H1 (cell line): ENCODE data around the gene IGSF9. TPM values are rescaled to one million over a fixed set of nuclear protein-coding genes. Genes with fewer than 3 reads are reported as not detected.

ENCODE experiments used
- CTCF ChIA-PET: fragments of 300-600 bp; sonication (Branson Sonifier 250); formaldehyde crosslinking; loops from one replicate; lab custom pipeline; 2021; ENCODE audit not compliant: partially characterized antibody; lab: Charles Lee
- POLR2A ChIA-PET: fragments of 300-600 bp; sonication (Branson Sonifier 250); formaldehyde crosslinking; loops from one replicate; lab custom pipeline; 2021; ENCODE audit warnings: inconsistent platforms; ENCODE audit not compliant: partially characterized antibody; lab: Charles Lee
- DNase-seq, 2 experiments: peaks; one replicate each; pipeline versions ENCODE4 v3.0.0 to v3.0.0-alpha.2; 2010 to 2022; ENCODE audit warnings: low spot score in 2 of 2, low read depth in 1 of 2, mixed read lengths in 1 of 2
- FAIRE-seq: peaks from 2 replicates; lab custom pipeline; 2011; peaks lifted over from hg19 to GRCh38; lab: Jason Lieb, UNC
- H2AFZ ChIP-seq: 2 replicates; pipeline ENCODE4 v1.8.1; 2012; ENCODE audit warnings: low read length, inconsistent platforms
- H2AK5ac ChIP-seq: 2 replicates; pipeline ENCODE4 v1.6.1; 2013; ENCODE audit warnings: low read depth, low read length
- H2BK120ac ChIP-seq: replicated peaks from 2 replicates; pipeline ENCODE3; 2013; ENCODE audit warnings: low read depth, low read length, inconsistent platforms
- H2BK12ac ChIP-seq: 2 replicates; pipeline ENCODE4 v1.6.1; 2013; ENCODE audit warnings: low read depth, low read length
- H2BK15ac ChIP-seq: 2 replicates; pipeline ENCODE4 v1.6.1; 2013; ENCODE audit warnings: low read length
- H2BK20ac ChIP-seq: 2 replicates; pipeline ENCODE4 v1.6.1; 2013; ENCODE audit warnings: low read length
- H2BK5ac ChIP-seq: 2 replicates; pipeline ENCODE4 v1.6.1; 2013; ENCODE audit warnings: low read depth, low read length
- H3K14ac ChIP-seq: 2 replicates; pipeline ENCODE4 v1.6.1; 2013; ENCODE audit warnings: inconsistent platforms; ENCODE audit not compliant: insufficient read length
- H3K18ac ChIP-seq: 2 replicates; pipeline ENCODE4 v1.6.1; 2013; ENCODE audit warnings: low read length; ENCODE audit errors: extremely low read depth
- H3K23ac ChIP-seq: 2 replicates; pipeline ENCODE4 v1.6.1; 2013; ENCODE audit warnings: inconsistent platforms; ENCODE audit not compliant: insufficient read length
- H3K23me2 ChIP-seq: 2 replicates; pipeline ENCODE4 v1.6.1; 2013; ENCODE audit warnings: low read depth, low read length
- H3K27ac ChIP-seq: 2 replicates; pipeline ENCODE4 v1.6.1; 2011; ENCODE audit warnings: low read depth, low read length, inconsistent platforms
- H3K27me3 ChIP-seq, 4 experiments: replicated peaks in 1 of 4; 1 replicate in 1 of 4; 2 replicates in 3 of 4; pipeline versions ENCODE4 v1.6.1 to v1.8.1; 2011 to 2013; ENCODE audit warnings: low read length in 3 of 4, mild to moderate bottlenecking in 3 of 4, inconsistent platforms in 2 of 4, mixed read lengths in 2 of 4, moderate library complexity in 1 of 4; ENCODE audit not compliant: control insufficient read depth in 3 of 4, insufficient read depth in 3 of 4; ENCODE audit errors: extremely low read depth in 1 of 4
- H3K36me3 ChIP-seq, 4 experiments: 2 replicates each; pipeline versions ENCODE4 v1.6.1 to v1.8.1; 2011 to 2013; ENCODE audit warnings: mild to moderate bottlenecking in 4 of 4, low read length in 3 of 4, moderate library complexity in 2 of 4, control low read depth in 1 of 4, inconsistent platforms in 1 of 4; ENCODE audit not compliant: insufficient read depth in 4 of 4, control insufficient read depth in 2 of 4
- H3K4ac ChIP-seq: replicated peaks from 2 replicates; pipeline ENCODE3; 2013; ENCODE audit warnings: low read length, low read depth, mixed read lengths, inconsistent platforms; ENCODE audit not compliant: insufficient read length
- H3K4me1 ChIP-seq, 4 experiments: replicated peaks in 1 of 4; 1 replicate in 1 of 4; 2 replicates in 3 of 4; pipeline versions ENCODE4 v1.6.1 to v1.8.1; 2011 to 2013; ENCODE audit warnings: low read length in 3 of 4, inconsistent platforms in 2 of 4, mixed read lengths in 1 of 4; ENCODE audit not compliant: insufficient read depth in 4 of 4, control insufficient read depth in 3 of 4
- H3K4me2 ChIP-seq, 2 experiments: 2 replicates each; pipeline versions ENCODE4 v1.6.1 to v1.8.1; 2011 to 2013; ENCODE audit warnings: low read depth in 2 of 2, low read length in 2 of 2, control low read depth in 1 of 2, inconsistent platforms in 1 of 2, mild to moderate bottlenecking in 1 of 2; ENCODE audit not compliant: insufficient read depth in 1 of 2
- H3K4me3 ChIP-seq, 4 experiments: fragments of 200-600, 300-600 bp in 1 of 4; sonication (generic), shearing (Covaris generic), sonication (Bioruptor Twin) in 1 of 4; 2 replicates each; pipeline versions ENCODE4 v1.5.1 to v1.8.1; 2011 to 2016; ENCODE audit warnings: low read length in 4 of 4, low read depth in 3 of 4, control low read depth in 2 of 4, inconsistent platforms in 2 of 4, mild to moderate bottlenecking in 2 of 4, mixed read lengths in 1 of 4, moderate library complexity in 1 of 4; ENCODE audit not compliant: insufficient read depth in 2 of 4; ENCODE audit errors: extremely low read depth in 1 of 4
- H3K56ac ChIP-seq: replicated peaks from 2 replicates; pipeline ENCODE3; 2013; ENCODE audit warnings: low read depth, mild to moderate bottlenecking, mixed read lengths, low read length, inconsistent platforms; ENCODE audit not compliant: insufficient read length
- H3K79me1 ChIP-seq: 2 replicates; pipeline ENCODE4 v1.6.1; 2013; ENCODE audit warnings: low read depth, low read length, control low read depth
- H3K79me2 ChIP-seq, 2 experiments: 2 replicates each; pipeline versions ENCODE4 v1.6.1 to v1.8.1; 2012 to 2013; ENCODE audit warnings: low read length in 2 of 2, mild to moderate bottlenecking in 2 of 2, inconsistent platforms in 1 of 2; ENCODE audit not compliant: insufficient read depth in 2 of 2, control insufficient read depth in 1 of 2
- H3K9ac ChIP-seq, 4 experiments: replicated peaks in 1 of 4; 1 replicate in 1 of 4; 2 replicates in 3 of 4; pipeline versions ENCODE4 v1.6.1 to v1.8.1; 2011 to 2013; ENCODE audit warnings: low read depth in 3 of 4, low read length in 3 of 4, control low read depth in 2 of 4, mild to moderate bottlenecking in 2 of 4, moderate library complexity in 2 of 4, inconsistent platforms in 1 of 4; ENCODE audit errors: extremely low read depth in 1 of 4
- H3K9me3 ChIP-seq, 2 experiments: 2 replicates each; pipeline versions ENCODE4 v1.6.1 to v1.8.1; 2012 to 2013; ENCODE audit warnings: mild to moderate bottlenecking in 2 of 2, moderate library complexity in 2 of 2, control low read depth in 1 of 2, inconsistent platforms in 1 of 2, low read depth in 1 of 2, low read length in 1 of 2, mixed read lengths in 1 of 2; ENCODE audit not compliant: insufficient read depth in 2 of 2
- H4K20me1 ChIP-seq, 2 experiments: replicated peaks in 1 of 2; 2 replicates each; pipeline versions ENCODE3 to v1.8.1; 2011 to 2013; ENCODE audit warnings: inconsistent platforms in 2 of 2, low read length in 2 of 2, mild to moderate bottlenecking in 1 of 2; ENCODE audit not compliant: insufficient read depth in 2 of 2, control insufficient read depth in 1 of 2
- H4K5ac ChIP-seq: 2 replicates; pipeline ENCODE4 v1.6.1; 2013; ENCODE audit warnings: low read length, low read depth, mixed read lengths, inconsistent platforms; ENCODE audit not compliant: insufficient read length
- H4K8ac ChIP-seq: 2 replicates; pipeline ENCODE4 v1.8.0; 2013; ENCODE audit warnings: mild to moderate bottlenecking, moderate library complexity, low read length, inconsistent platforms; ENCODE audit not compliant: insufficient read depth; ENCODE audit errors: extremely low read depth
- H4K91ac ChIP-seq: replicated peaks from 2 replicates; pipeline ENCODE3; 2013; ENCODE audit warnings: low read length, mixed read lengths, inconsistent platforms; ENCODE audit not compliant: insufficient read length
- CTCF ChIP-seq, 3 experiments: IDR thresholded peaks; 1 replicate in 2 of 3; 2 replicates in 1 of 3; pipeline versions ENCODE4 v1.5.1 to v1.6.1; 2011; ENCODE audit warnings: low read length in 3 of 3, mild to moderate bottlenecking in 3 of 3, inconsistent platforms in 2 of 3, low read depth in 1 of 3, moderate library complexity in 1 of 3; ENCODE audit not compliant: insufficient read depth in 1 of 3; ENCODE audit errors: control extremely low read depth in 1 of 3
- POU5F1 ChIP-seq: IDR thresholded peaks from 2 replicates; pipeline ENCODE4 v1.6.1; 2011; ENCODE audit warnings: low read depth, mild to moderate bottlenecking, low read length, moderate library complexity
- RAD21 ChIP-seq, 2 experiments: IDR thresholded peaks in 1 of 2; conservative IDR thresholded peaks in 1 of 2; 2 replicates each; pipeline ENCODE4 v1.6.1; 2011; ENCODE audit warnings: low read depth in 2 of 2, low read length in 2 of 2, improper control_type of control experiment in 1 of 2, inconsistent platforms in 1 of 2, mild to moderate bottlenecking in 1 of 2, moderate library complexity in 1 of 2
- WGBS, 2 experiments: shearing (Covaris generic) in 1 of 2; methylation state at CpG; one replicate each; pipeline versions ENCODE4 v1.1.6 to v1.1.7; 2013 to 2015; ENCODE audit warnings: low lambda C conversion rate in 2 of 2, mixed read lengths in 2 of 2, inconsistent platforms in 1 of 2, low coverage in 1 of 2, missing lambda C conversion rate in 1 of 2; ENCODE audit not compliant: insufficient replicate concordance in 2 of 2, insufficient coverage in 1 of 2, insufficient read length in 1 of 2; ENCODE audit errors: extremely low coverage in 1 of 2, missing lambda C conversion rate in 1 of 2; 5-methylcytosine and 5-hydroxymethylcytosine counted together
- polyA plus RNA-seq, 7 experiments: library from polyadenylated mRNA; depleted of rRNA in 3 of 7; stranded (reverse) in 5 of 7; unstranded in 2 of 7; fragments of >200 nt in 5 of 7; fragments of 200-250 nt in 2 of 7; gene quantifications; 1 replicate in 5 of 7; 2 replicates in 1 of 7; 4 replicates in 1 of 7; pipeline versions ENCODE4 v1.2.1 to v1.2.3, GENCODE V29; 2011 to 2013; ENCODE audit warnings: missing spikeins in 2 of 7, mixed read lengths in 2 of 7
- total RNA-seq: library from RNA; stranded (reverse); fragmentation: NEBNext Ultra II Directional; extraction: Animal tissue kit (Norgen Biotek cat#: 25700); gene quantifications from 2 replicates; pipeline ENCODE4 v1.2.1, GENCODE V29; 2021

The IGSF9 gene
- total and polyA plus RNA-seq, 2 of the 8 experiments (the other 6 are each of a cell fraction or from before 2014, with no cell fraction given) = 10.9 to 28.1 TPM

DNA sequence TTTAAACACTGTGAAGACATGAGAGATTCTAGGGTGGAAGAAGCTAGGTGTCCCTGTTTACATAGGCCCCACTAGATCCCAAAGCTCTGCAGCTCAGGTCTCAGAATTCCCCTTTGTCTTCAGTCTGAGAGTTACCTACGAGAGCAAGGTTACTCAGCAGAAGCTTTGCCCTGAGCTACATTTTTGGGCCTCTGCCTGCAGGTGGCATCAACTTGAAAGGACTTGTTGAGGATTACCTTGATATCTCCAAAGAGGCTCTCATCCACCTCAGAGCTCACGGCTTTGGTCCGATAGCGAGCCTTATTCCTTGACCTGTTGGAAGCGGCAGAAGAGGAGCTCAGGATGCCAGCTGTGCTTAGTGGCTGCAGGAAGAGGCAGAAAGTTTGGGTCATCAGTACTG lies 52.5 kb downstream of the IGSF9 start:
- WGBS, 2 experiments = 83% methylated on average over 5 of the region's 5 CpGs; no CpG with 5 or more reads in 1 of the 2 experiments
- POLR2A ChIA-PET = no interaction called here
- DNase-seq = no peak

More for the DNA sequence above, 52.5 kb downstream of the IGSF9 start:
- H3K9ac ChIP-seq = no peak overlapping the region
- no peaks in the 10 kb centered on the region for H3K23me2 ChIP-seq
- H3K27ac ChIP-seq = no peak overlapping the region
- no peak overlapping the region for H2BK12ac ChIP-seq
- H2BK120ac ChIP-seq = no peak overlapping the region
- no peak overlapping the region for H3K4me3 ChIP-seq
- H2BK20ac ChIP-seq = no peak overlapping the region
- CTCF ChIA-PET = interaction anchor here (0.8 to 20.8 kb wide), 34 partner anchors 8 to 759 kb away, joined by 3 to 645 read pairs (median 10); partner anchors contain the start of genes DUSP23, FCRL6, IGSF9 and KCNJ9
- no peak overlapping the region for H2BK5ac ChIP-seq
- no peak for TF ChIP-seq POU5F1
- peak in 1 of 2 experiments; percentile 33; a peak in 2 of 4 replicates for TF ChIP-seq RAD21 (IDR thresholded peaks at IDR 0.05 in 1 of 2, conservative IDR thresholded peaks at IDR 0.05 in 1 of 2; ENCODE audit: low read depth in 2 of 2, low read length in 2 of 2)
- TF ChIP-seq CTCF (IDR thresholded peaks at IDR 0.05; ENCODE audit: control extremely low read depth in 1 of 3, insufficient read depth in 1 of 3, low read depth in 1 of 3, low read length in 3 of 3) = peak in 2 of 3 experiments; percentile 14 to 30; a peak in 2 of 4 replicates
- TF ChIP-seq, all 59 proteins: peak for 2
- H3K23ac ChIP-seq = no peak overlapping the region
- H2AFZ ChIP-seq = peak overlapping the region; percentile 66
- H2BK15ac ChIP-seq = no peak overlapping the region
- FAIRE-seq = no peak
- H3K9me3 ChIP-seq = no peaks in the 10 kb centered on the region
- no peak overlapping the region for H3K14ac ChIP-seq
- H4K91ac ChIP-seq = no peak overlapping the region
- no peak overlapping the region for H3K4ac ChIP-seq
- H4K5ac ChIP-seq = no peak overlapping the region
- H4K8ac ChIP-seq = no peak overlapping the region
- no peaks in the 10 kb centered on the region for H3K79me1 ChIP-seq
- H4K20me1 ChIP-seq = no peaks in the 10 kb centered on the region
- no peaks in the 10 kb centered on the region for H3K79me2 ChIP-seq
- H3K36me3 ChIP-seq = no peaks in the 10 kb centered on the region
- no peaks in the 10 kb centered on the region for H3K4me1 ChIP-seq
- H3K56ac ChIP-seq = no peak overlapping the region
- H2AK5ac ChIP-seq = no peak overlapping the region
- no peaks in the 10 kb centered on the region for H3K27me3 ChIP-seq
- no peak overlapping the region for H3K4me2 ChIP-seq
- no peak overlapping the region for H3K18ac ChIP-seq
